ENCODE measurements around the gene GPR17. TPM values are rescaled to one million over a fixed set of nuclear protein-coding genes. Genes with fewer than 3 reads are reported as not detected.

Gene GPR17
- total and polyA plus RNA-seq, 4 donors: 0.30 to 1.4 (median 0.40) TPM; not detected in 1

DNA sequence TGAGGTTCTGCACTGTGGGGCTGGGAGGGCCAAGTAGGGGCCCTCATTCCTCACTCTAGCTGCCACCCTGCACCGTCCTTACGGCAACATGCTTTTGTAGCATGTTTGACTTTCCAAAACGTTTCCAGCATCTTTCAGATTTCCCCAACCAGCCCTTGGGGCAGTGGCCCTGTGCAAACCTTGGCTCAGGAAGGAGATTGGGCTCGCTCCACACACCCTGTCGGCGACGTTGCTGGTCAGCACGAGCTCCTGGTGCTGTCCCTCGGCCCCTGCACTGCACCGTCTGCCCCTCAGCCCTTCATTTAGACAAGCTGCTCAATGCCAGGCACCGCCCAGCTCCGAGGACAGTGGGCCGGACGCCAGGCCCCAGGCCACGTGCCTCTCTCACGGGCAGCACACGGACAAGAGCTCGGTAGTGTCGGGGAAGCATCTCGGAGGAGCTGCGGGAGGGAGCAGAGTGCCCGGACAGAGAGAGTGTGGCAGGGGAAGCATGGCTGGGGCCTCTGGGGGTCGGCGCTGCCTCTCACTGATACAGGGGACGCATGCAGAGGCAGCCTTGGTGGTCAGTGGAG is 6.9 kb downstream of the GPR17 start:
- H3K27ac ChIP-seq (ENCODE audit: low read depth in 1 of 2, low read length in 1 of 2): peak overlapping the region; percentile 23 to 72
- DNase-seq: no peak

DNA sequence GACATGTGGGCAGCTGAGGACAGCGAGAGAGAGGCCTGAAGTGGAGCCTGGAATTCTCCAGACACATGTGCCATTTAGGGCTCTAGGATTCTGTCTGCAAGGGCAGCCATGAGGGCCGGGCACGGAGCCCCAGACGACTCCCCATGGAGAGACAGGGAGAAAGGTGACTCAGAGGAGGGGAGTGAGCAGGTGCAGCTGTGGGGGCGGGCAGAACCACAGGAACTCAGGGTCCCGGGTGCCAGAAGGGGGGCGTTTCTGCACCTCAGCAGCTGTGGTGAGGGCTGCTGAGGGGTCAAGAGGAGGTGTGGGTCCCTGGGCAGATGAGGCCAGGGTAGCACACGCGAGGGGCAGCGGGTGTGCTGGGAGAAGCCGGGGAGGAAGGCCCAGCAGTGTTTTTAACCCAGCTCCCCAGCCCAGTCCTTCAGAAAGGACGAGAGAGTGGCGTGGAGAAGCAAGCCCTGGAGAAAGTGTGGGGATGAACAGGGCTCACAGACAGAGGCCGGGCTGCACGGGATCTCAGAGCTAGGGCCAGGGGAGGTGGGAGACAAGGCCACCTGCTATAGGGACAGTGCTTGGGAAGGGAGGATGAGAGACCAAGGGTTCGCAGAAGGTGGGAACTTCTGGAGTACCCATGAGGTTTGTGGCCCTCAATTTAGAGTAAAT is 7.6 kb downstream of the GPR17 start:
- TF ChIP-seq, protein P1, sequence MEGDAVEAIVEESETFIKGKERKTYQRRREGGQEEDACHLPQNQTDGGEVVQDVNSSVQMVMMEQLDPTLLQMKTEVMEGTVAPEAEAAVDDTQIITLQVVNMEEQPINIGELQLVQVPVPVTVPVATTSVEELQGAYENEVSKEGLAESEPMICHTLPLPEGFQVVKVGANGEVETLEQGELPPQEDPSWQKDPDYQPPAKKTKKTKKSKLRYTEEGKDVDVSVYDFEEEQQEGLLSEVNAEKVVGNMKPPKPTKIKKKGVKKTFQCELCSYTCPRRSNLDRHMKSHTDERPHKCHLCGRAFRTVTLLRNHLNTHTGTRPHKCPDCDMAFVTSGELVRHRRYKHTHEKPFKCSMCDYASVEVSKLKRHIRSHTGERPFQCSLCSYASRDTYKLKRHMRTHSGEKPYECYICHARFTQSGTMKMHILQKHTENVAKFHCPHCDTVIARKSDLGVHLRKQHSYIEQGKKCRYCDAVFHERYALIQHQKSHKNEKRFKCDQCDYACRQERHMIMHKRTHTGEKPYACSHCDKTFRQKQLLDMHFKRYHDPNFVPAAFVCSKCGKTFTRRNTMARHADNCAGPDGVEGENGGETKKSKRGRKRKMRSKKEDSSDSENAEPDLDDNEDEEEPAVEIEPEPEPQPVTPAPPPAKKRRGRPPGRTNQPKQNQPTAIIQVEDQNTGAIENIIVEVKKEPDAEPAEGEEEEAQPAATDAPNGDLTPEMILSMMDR (IDR thresholded peaks at IDR 0.05; ENCODE audit: control extremely low read depth, extremely low read depth): no peak
- no peaks in the 10 kb centered on the region for H3K27me3 ChIP-seq (ENCODE audit: control insufficient read depth in 3 of 3, insufficient read depth in 3 of 3, low read length in 2 of 3)
- H3K27ac ChIP-seq (ENCODE audit: low read depth in 1 of 2, low read length in 1 of 2): peak overlapping the region; percentile 23 to 72
- no peak overlapping the region for H3K4me3 ChIP-seq
- DNase-seq: no peak
- peaks cover 0 to 24% (median 0%) of the 10 kb centered on the region in 4 donors for H3K36me3 ChIP-seq (ENCODE audit: control insufficient read depth in 4 of 4, insufficient read depth in 4 of 4, low read length in 4 of 4)
- H3K4me1 ChIP-seq (ENCODE audit: control insufficient read depth in 5 of 5, insufficient read depth in 5 of 5, low read length in 5 of 5): peaks cover 0 to 41% (median 6%) of the 10 kb centered on the region in 5 donors
- no peak overlapping the region for H3K9ac ChIP-seq (ENCODE audit: insufficient read depth in 1 of 2, low read length in 2 of 2)
- H3K9me3 ChIP-seq (ENCODE audit: control insufficient read depth in 4 of 4, insufficient read depth in 3 of 4, low read length in 3 of 4): no peaks in the 10 kb centered on the region
- no peak for ATAC-seq (ENCODE audit: insufficient read depth, low FRiP score)
- 86 to 93% methylated on average over 16 of the region's 16 CpGs for WGBS, 2 donors

More for the DNA sequence above, 6.9 kb downstream of the GPR17 start:
- ATAC-seq (ENCODE audit: insufficient read depth, low FRiP score): no peak
- Histone ChIP-seq H3K9me3 (ENCODE audit: control insufficient read depth in 4 of 4, insufficient read depth in 3 of 4, low read length in 3 of 4) (no peaks in the 10 kb centered on the region), H3K4me3 (no peak overlapping the region), H3K27me3 (ENCODE audit: control insufficient read depth in 3 of 3, insufficient read depth in 3 of 3, low read length in 2 of 3) (no peaks in the 10 kb centered on the region), H3K4me1 (ENCODE audit: control insufficient read depth in 5 of 5, insufficient read depth in 5 of 5, low read length in 5 of 5) (peaks cover 0 to 45% (median 6%) of the 10 kb centered on the region in 5 donors), H3K9ac (ENCODE audit: insufficient read depth in 1 of 2, low read length in 2 of 2) (no peak overlapping the region), H3K36me3 (ENCODE audit: control insufficient read depth in 4 of 4, insufficient read depth in 4 of 4, low read length in 4 of 4) (peaks cover 0 to 28% (median 0%) of the 10 kb centered on the region in 4 donors)
- 75 to 81% methylated on average over 25 of the region's 25 CpGs for WGBS, 2 donors
- TF ChIP-seq, protein P1 (IDR thresholded peaks at IDR 0.05; ENCODE audit: control extremely low read depth, extremely low read depth): no peak

DNA sequence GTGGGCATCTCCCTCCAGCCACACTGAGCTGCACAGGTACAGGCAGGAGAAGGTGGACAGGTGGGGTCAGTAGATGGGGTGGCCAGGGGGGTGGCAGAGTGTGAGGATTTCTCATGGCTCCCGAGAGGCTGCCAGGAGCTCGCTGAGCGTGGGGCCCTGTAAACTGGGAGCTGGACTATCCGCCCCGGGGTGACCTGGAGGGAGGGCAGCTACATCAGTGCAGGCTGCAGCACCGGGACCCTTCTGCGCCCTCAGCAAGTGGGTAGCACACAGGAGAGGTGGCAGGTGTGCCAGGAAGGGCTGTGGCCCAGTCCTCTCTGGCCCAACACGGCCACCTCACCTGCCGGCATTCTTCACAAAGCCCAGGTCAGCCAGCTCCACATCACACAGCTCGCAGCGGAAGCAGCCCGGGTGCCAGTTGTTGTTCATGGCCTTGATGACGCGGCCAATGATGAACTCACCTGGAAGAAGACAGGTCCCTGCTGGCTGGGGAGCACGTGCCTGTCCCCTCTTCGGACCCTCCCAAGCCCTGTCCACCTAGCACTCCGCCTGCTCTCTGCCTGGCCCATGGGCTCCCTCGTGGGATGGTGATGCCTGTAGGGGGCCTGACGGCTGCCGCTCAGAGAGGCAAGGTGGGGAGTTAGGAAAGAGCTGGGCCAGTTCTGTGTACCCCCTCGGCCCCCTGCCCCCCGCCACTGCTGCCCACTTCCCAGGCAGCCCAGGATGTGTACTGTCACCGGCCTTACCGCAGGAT is 8.3 kb downstream of the GPR17 start:
- no peaks in the 10 kb centered on the region for H3K27me3 ChIP-seq (ENCODE audit: control insufficient read depth in 3 of 3, insufficient read depth in 3 of 3, low read length in 2 of 3)
- no peaks in the 10 kb centered on the region for H3K9me3 ChIP-seq (ENCODE audit: control insufficient read depth in 4 of 4, insufficient read depth in 3 of 4, low read length in 3 of 4)
- DNase-seq: no peak
- H3K36me3 ChIP-seq (ENCODE audit: control insufficient read depth in 4 of 4, insufficient read depth in 4 of 4, low read length in 4 of 4): peaks cover 0 to 24% (median 0%) of the 10 kb centered on the region in 4 donors
- ATAC-seq (ENCODE audit: insufficient read depth, low FRiP score): no peak
- no peak overlapping the region for H3K9ac ChIP-seq (ENCODE audit: insufficient read depth in 1 of 2, low read length in 2 of 2)
- TF ChIP-seq, protein P1 (IDR thresholded peaks at IDR 0.05; ENCODE audit: control extremely low read depth, extremely low read depth): no peak
- H3K4me1 ChIP-seq (ENCODE audit: control insufficient read depth in 5 of 5, insufficient read depth in 5 of 5, low read length in 5 of 5): peaks cover 0 to 45% (median 5%) of the 10 kb centered on the region in 5 donors
- no peak overlapping the region for H3K4me3 ChIP-seq
- WGBS, 2 donors: 93 to 95% methylated on average over 24 of the region's 24 CpGs
- peak overlapping the region; percentile 3 to 9 for H3K27ac ChIP-seq (ENCODE audit: low read depth in 1 of 2, low read length in 1 of 2)

Data from lung (tissue), 12 donors.